C4-2B (cell line): Measurements from ENCODE around the gene ERCC8.

ENCODE experiments used
- ZFX ChIP-seq: fragments of 450-650 bp; IDR thresholded peaks from 2 replicates; pipeline ENCODE4 v1.6.1; 2017
- TF ChIP-seq, protein P1 (sequence below): fragments of 450-650 bp; conservative IDR thresholded peaks from 2 replicates; pipeline ENCODE4 v1.5.1; 2017; ENCODE audit warnings: mild to moderate bottlenecking

DNA sequence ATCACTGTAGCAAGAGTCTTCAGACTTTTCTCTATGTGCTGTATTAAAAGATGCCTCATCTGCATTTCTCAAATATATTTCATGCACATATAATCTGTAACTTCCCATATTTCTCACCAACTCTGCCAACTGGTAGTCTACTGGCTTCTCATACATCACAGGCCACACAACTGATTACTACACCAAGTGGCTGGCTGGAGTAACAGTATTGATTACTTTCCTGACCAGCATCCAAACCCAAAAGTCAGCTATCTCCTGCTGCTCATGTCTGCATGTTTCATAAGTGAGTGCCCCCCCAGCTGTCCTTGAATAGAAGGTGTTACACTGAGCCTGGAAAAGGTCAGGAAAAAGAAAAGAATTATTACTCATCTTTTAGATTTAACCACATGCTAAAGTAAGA is 17.4 kb downstream of the ERCC8 start:
- TF ChIP-seq, protein P1, sequence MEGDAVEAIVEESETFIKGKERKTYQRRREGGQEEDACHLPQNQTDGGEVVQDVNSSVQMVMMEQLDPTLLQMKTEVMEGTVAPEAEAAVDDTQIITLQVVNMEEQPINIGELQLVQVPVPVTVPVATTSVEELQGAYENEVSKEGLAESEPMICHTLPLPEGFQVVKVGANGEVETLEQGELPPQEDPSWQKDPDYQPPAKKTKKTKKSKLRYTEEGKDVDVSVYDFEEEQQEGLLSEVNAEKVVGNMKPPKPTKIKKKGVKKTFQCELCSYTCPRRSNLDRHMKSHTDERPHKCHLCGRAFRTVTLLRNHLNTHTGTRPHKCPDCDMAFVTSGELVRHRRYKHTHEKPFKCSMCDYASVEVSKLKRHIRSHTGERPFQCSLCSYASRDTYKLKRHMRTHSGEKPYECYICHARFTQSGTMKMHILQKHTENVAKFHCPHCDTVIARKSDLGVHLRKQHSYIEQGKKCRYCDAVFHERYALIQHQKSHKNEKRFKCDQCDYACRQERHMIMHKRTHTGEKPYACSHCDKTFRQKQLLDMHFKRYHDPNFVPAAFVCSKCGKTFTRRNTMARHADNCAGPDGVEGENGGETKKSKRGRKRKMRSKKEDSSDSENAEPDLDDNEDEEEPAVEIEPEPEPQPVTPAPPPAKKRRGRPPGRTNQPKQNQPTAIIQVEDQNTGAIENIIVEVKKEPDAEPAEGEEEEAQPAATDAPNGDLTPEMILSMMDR = no peak
- TF ChIP-seq ZFX = no peak
